ENCODE data around the gene COL4A2.

Gene COL4A2

GRCh38 chr13:110465696-110466095, 158.6 kb downstream of the COL4A2 start:
- POLR2A ChIA-PET (ENCODE audit: low non-redundant PET): no interaction called here
- TF ChIP-seq CTCF (conservative IDR thresholded peaks at IDR 0.05; ENCODE audit: low read depth): no peak
- no peak overlapping the region for H3K27ac ChIP-seq
- no peak for DNase-seq (ENCODE audit: low spot score)
- CTCF ChIA-PET: interaction anchor here (3.1 kb wide), 1 partner anchor 10 kb away, joined by 16 read pairs; no protein-coding TSS in a partner anchor

GRCh38 chr13:110466266-110466915, 159.3 kb downstream of the COL4A2 start:
- DNase-seq (ENCODE audit: low spot score): no peak
- no peak overlapping the region for H3K27ac ChIP-seq
- no peak for TF ChIP-seq CTCF (conservative IDR thresholded peaks at IDR 0.05; ENCODE audit: low read depth)
- POLR2A ChIA-PET (ENCODE audit: low non-redundant PET): no interaction called here
- CTCF ChIA-PET: interaction anchor here (0.6 to 3.1 kb wide), 2 partner anchors 11 to 87 kb away, joined by 3 to 16 read pairs; no protein-coding TSS in a partner anchor

GRCh38 chr13:110467516-110468110, 160.5 kb downstream of the COL4A2 start:
- CTCF ChIA-PET: no interaction called here
- POLR2A ChIA-PET (ENCODE audit: low non-redundant PET): no interaction called here
- H3K27ac ChIP-seq: no peak overlapping the region
- no peak for DNase-seq (ENCODE audit: low spot score)
- no peak for TF ChIP-seq CTCF (conservative IDR thresholded peaks at IDR 0.05; ENCODE audit: low read depth)

GRCh38 chr13:110468986-110469495, 162.0 kb downstream of the COL4A2 start:
- DNase-seq (ENCODE audit: low spot score): no peak
- no peak for TF ChIP-seq CTCF (conservative IDR thresholded peaks at IDR 0.05; ENCODE audit: low read depth)
- ChIA-PET POLR2A (ENCODE audit: low non-redundant PET) (no interaction called here), CTCF (interaction anchor here (1.1 kb wide), 1 partner anchor 23 kb away, joined by 4 read pairs; no protein-coding TSS in a partner anchor)
- H3K27ac ChIP-seq: no peak overlapping the region

- no peak for DNase-seq (ENCODE audit: low spot score)
- no peak for TF ChIP-seq CTCF (conservative IDR thresholded peaks at IDR 0.05; ENCODE audit: low read depth)
- H3K27ac ChIP-seq: no peak overlapping the region
- CTCF ChIA-PET: interaction anchor here (1.1 kb wide), 1 partner anchor 23 kb away, joined by 4 read pairs; no protein-coding TSS in a partner anchor
- POLR2A ChIA-PET (ENCODE audit: low non-redundant PET): no interaction called here
Observed at GRCh38 chr13:110469597-110469996, 162.5 kb downstream of the COL4A2 start.

- ChIA-PET CTCF (no interaction called here), POLR2A (ENCODE audit: low non-redundant PET) (no interaction called here)
- no peak for DNase-seq (ENCODE audit: low spot score)
- no peak for TF ChIP-seq CTCF (conservative IDR thresholded peaks at IDR 0.05; ENCODE audit: low read depth)
- H3K27ac ChIP-seq: no peak overlapping the region
Observed at GRCh38 chr13:110470272-110471009, 163.4 kb downstream of the COL4A2 start.

Data from RWPE1 (cell line).